Breast epithelium (tissue), 4 donors: ENCODE measurements around the gene MYH10. TPM values are rescaled to one million over a fixed set of nuclear protein-coding genes. Genes with fewer than 3 reads are reported as not detected.
"Not testable (repeated sequence)": the region's sequence is repeated elsewhere in the genome, so short reads cannot be mapped to it uniquely, and the experiment has no call there.

ENCODE experiments used
- DNase-seq, 2 donors: peaks; one replicate each; pipeline ENCODE4 v3.0.0-alpha.2; 2019; ENCODE audit warnings: low spot score in 2 of 2
- H3K27ac ChIP-seq, 2 donors: fragments of 200-600 bp; sonication (generic) in 1 of 2; one replicate each; pipeline ENCODE4 v1.5.1; 2016 to 2019; ENCODE audit warnings: mild to moderate bottlenecking in 1 of 2
- H3K27me3 ChIP-seq, 2 donors: fragments of 200-600 bp; sonication (generic) in 1 of 2; one replicate each; pipeline versions ENCODE4 v1.5.1 to v1.6.0; 2017 to 2019; ENCODE audit warnings: control low read depth in 1 of 2, mild to moderate bottlenecking in 1 of 2
- H3K36me3 ChIP-seq: fragments of 200-600 bp; one replicate; pipeline ENCODE4 v1.5.1; 2019
- H3K4me1 ChIP-seq, 2 donors: fragments of 200-600 bp; sonication (generic); one replicate each; pipeline ENCODE4 v1.5.1; 2016 to 2019; ENCODE audit warnings: control low read depth in 1 of 2
- H3K4me3 ChIP-seq, 3 donors: fragments of 200-600 bp; sonication (generic); 1 replicate in 2 of 3; 2 replicates in 1 of 3; pipeline ENCODE4 v1.5.1; 2016 to 2019; ENCODE audit warnings: mild to moderate bottlenecking in 3 of 3, moderate library complexity in 2 of 3
- H3K9me3 ChIP-seq, 2 donors: fragments of 200-600 bp; sonication (generic) in 1 of 2; one replicate each; pipeline ENCODE4 v1.5.1; 2016 to 2019; ENCODE audit warnings: control low read depth in 1 of 2
- CTCF ChIP-seq, 3 donors: fragments of 450-650 bp; IDR thresholded peaks; one replicate each; pipeline ENCODE4 v1.5.1; 2016 to 2017; ENCODE audit warnings: antibody characterized with exemption in 3 of 3, mild to moderate bottlenecking in 3 of 3, moderate library complexity in 3 of 3
- POLR2A ChIP-seq: fragments of 450-650 bp; IDR thresholded peaks from one replicate; pipeline ENCODE4 v1.6.1; 2016; ENCODE audit warnings: antibody characterized with exemption, mild to moderate bottlenecking, moderate library complexity
- POLR2AphosphoS5 ChIP-seq, 3 donors: sonication (generic); formaldehyde crosslinking; IDR thresholded peaks; one replicate each; pipeline ENCODE4 v1.6.1; 2017; ENCODE audit warnings: antibody characterized with exemption in 3 of 3
- intact Hi-C: fragments of 100-400 bp; cut with DNase I; formaldehyde crosslinking; loops from one replicate; pipeline ENCODE4 v1.15.1; 2023; ENCODE audit warnings: low total_unique reads
- total RNA-seq, 3 donors: library from RNA; depleted of rRNA; stranded (reverse); fragments of >200 nt; gene quantifications; one replicate each; pipeline ENCODE4 v1.1.0, GENCODE V29; 2016

The MYH10 gene
- total RNA-seq, 3 donors from 2014 or later: 46.2 to 54.7 (median 46.7) TPM

DNA sequence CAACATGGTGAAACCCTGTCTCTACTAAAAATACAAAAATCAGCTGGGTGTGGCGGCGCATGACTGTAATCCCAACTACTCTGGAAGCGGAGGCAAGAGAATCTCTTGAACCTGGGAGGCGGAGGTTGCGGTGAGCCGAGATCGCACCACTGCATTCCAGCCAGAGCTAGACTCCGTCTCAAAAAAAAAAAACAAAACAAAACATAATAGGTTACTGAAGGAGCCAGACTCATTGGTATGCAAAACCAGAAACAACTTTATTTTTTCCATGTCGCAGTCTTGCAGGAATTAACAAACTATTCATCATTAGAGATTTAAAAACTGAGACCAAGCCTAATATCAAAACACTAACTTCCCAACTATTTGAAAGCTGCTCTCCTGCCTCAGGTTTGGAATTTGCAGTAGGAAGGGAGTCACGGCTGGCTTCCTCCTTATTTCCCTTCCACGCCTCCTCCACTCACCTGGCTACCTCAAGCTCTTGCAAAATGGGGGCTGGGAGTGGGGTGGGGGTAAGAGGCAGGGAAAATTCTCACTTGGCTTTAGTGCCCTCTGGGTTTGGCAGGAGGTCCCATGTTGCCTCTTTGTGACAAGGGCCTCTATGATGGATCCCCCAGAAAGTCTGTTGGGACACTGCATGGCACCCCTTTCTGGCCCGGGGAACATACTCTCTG is 34.1 kb upstream of the MYH10 start:
- Histone ChIP-seq H3K27ac (no peak overlapping the region), H3K27me3 (no peaks in the 10 kb centered on the region), H3K4me1 (no peaks in the 10 kb centered on the region), H3K4me3 (no peak overlapping the region), H3K9me3 (no peaks in the 10 kb centered on the region), H3K36me3 (no peaks in the 10 kb centered on the region)
- no peak for DNase-seq
- TF ChIP-seq POLR2A (no peak), CTCF (IDR thresholded peaks at IDR 0.05) (no peak), POLR2AphosphoS5 (IDR thresholded peaks at IDR 0.05) (no peak)
- intact Hi-C loops: no loop called here

GRCh38 chr17:8662973-8663372 is 32.4 kb upstream of the MYH10 start:
- Histone ChIP-seq H3K4me1 (no peaks in the 10 kb centered on the region), H3K27me3 (no peaks in the 10 kb centered on the region), H3K27ac (no peak overlapping the region), H3K36me3 (no peaks in the 10 kb centered on the region), H3K4me3 (no peak overlapping the region), H3K9me3 (no peaks in the 10 kb centered on the region)
- intact Hi-C loops: no loop called here
- TF ChIP-seq POLR2AphosphoS5 (IDR thresholded peaks at IDR 0.05) (no peak), CTCF (IDR thresholded peaks at IDR 0.05) (no peak), POLR2A (no peak)
- no peak for DNase-seq

- H3K27ac ChIP-seq: no peak overlapping the region
- peaks cover 0 to 4% of the 10 kb centered on the region in 2 donors for H3K9me3 ChIP-seq
- DNase-seq: no peak
- intact Hi-C loops: no loop called here
- H3K4me3 ChIP-seq: no peak overlapping the region
- TF ChIP-seq POLR2AphosphoS5 (IDR thresholded peaks at IDR 0.05): no peak
- no peak for TF ChIP-seq CTCF (IDR thresholded peaks at IDR 0.05)
- no peak for TF ChIP-seq POLR2A
- H3K27me3 ChIP-seq: no peaks in the 10 kb centered on the region
- H3K36me3 ChIP-seq: no peaks in the 10 kb centered on the region
- H3K4me1 ChIP-seq: no peaks in the 10 kb centered on the region
Observed at GRCh38 chr17:8662076-8662831, 31.7 kb upstream of the MYH10 start.

DNA sequence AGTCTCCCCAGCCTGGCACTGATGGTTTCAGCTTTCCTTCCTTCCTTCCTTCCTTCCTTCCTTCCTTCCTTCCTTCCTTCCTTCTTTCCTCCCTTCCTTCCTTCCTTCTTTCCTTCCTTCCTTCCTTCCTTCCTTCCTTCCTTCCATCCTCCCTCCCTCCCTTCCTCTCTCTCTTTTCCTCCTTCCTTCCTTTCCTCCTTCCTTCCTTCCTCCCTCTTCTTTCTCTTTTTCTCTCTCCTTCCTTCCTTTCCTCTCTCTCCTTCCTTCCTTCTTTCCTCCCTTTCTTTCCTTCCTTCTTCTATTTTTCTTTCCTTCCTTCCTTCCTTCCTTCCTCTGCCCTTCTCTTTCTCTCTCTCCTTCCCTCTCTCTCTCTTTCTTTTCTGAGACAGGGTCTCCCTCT is 30.2 kb upstream of the MYH10 start:
- intact Hi-C loops, DNase-seq, H3K27ac ChIP-seq, H3K4me3 ChIP-seq, H3K4me1 ChIP-seq, H3K27me3 ChIP-seq, H3K36me3 ChIP-seq: not testable (repeated sequence)
- peaks cover 7 to 14% of the 10 kb centered on the region in 2 donors for H3K9me3 ChIP-seq

DNA sequence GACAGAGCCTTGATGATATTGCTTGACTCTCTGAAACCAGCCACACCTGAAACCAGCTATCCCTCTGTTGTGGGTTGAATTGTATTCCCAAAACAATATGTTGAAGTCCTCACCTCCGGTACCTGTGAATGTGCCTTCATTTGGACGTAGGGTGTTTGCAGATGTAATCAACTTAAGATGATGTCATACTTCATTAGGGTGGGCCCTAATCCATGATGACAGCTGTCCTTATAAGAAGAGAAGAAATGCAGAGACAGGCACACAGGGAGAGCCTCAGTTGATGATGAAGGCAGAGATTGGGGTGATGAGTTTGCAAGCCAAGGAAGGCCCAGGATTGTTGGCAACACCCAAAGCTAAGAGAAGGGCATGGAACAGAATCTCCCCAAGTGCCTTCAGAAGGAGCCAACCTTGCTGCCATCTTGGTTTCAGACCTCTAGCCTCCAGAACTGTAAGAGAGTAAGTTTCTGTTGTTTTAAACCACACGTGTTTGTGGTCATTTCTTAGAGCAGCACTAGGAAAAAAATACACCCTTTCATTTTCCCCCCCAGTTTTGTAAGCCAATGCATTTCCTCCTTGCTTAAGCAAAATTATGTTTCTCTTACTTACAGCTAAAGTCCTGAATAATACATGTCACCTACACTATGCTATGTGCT is 29.4 kb upstream of the MYH10 start:
- Histone ChIP-seq H3K4me1 (no peaks in the 10 kb centered on the region), H3K27me3 (no peaks in the 10 kb centered on the region), H3K4me3 (no peak overlapping the region), H3K27ac (no peak overlapping the region), H3K9me3 (peaks cover 7 to 14% of the 10 kb centered on the region in 2 donors), H3K36me3 (no peaks in the 10 kb centered on the region)
- intact Hi-C loops: no loop called here
- DNase-seq: no peak
- TF ChIP-seq POLR2AphosphoS5 (IDR thresholded peaks at IDR 0.05): no peak

GRCh38 chr17:8658810-8659209 is 28.3 kb upstream of the MYH10 start:
- no peak for DNase-seq
- Histone ChIP-seq H3K27ac (no peak overlapping the region), H3K4me3 (no peak overlapping the region), H3K36me3 (no peaks in the 10 kb centered on the region), H3K9me3 (peaks cover 7 to 14% of the 10 kb centered on the region in 2 donors), H3K27me3 (no peaks in the 10 kb centered on the region), H3K4me1 (no peaks in the 10 kb centered on the region)
- intact Hi-C loops: no loop called here
- TF ChIP-seq POLR2AphosphoS5 (IDR thresholded peaks at IDR 0.05): no peak
- TF ChIP-seq CTCF (IDR thresholded peaks at IDR 0.05): no peak
- no peak for TF ChIP-seq POLR2A
